Stimulated activated CD4-positive, alpha-beta T cell treated with anti-CD3 and anti-CD28 coated beads, Interleukin-12 subunit alpha, Interleukin-12 subunit beta, amount 100 ng/mL, for 48 hours (primary cell): ENCODE data around the gene D2HGDH.

Experiments
- DNase-seq, 3 donors: peaks; one replicate each; pipeline ENCODE4 v3.0.0-alpha.2; 2020; ENCODE audit warnings: low read depth in 2 of 3, low spot score in 1 of 3

Gene D2HGDH

DNA sequence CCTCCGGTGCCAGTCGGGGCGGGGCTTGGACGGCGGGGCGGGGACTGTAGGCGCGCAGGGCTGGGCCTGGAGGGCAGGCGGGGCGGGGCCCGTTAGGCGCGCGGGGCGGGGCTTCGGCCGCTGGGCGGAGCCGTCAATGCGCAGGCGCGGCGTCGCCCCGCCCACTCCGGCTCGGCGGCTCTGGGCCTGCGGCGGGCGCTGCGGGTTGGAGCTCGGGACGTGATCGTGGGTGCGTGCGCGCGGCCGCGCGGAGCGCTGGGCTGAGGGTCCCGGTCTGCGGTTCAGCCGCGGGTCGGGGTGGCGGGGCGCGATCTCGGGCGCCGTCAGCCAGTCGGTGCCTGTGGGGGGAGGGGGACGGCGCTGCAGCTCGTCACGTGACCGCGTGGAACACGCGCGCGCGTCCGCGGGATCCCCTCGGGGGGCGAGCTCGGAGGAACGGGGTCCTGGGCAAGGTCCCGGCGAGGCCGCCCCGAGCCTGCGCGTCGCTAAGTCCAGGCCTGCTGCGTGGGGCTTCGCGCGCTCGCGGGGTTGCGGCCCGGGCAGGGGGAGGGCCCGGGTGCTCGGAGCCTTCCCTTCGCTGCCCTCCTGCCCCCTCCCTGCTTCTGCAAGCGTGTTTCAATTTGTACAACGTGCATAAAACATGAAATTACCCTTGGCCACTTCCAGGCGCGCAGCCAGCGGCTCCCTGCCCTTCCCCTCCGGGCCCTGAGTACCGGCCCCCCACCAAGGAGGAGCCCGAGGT, at the start of gene D2HGDH:
Gene D2HGDH, plus strand, starts transcription at position 164 of the 742 bp plus-strand sequence. CDS start 595 bp downstream, outside the sequence.
- peak; percentile 89 to 94 (median 94) for DNase-seq

GRCh38 chr2:241686324-241686649, 48.1 kb upstream of the D2HGDH start:
- DNase-seq: no peak

GRCh38 chr2:241686650-241687425, 47.6 kb upstream of the D2HGDH start, which contains the start of gene DTYMK:
Gene DTYMK (minus strand): TSS chr2:241686815. CDS start chr2:241686783, 32 bp downstream.
- peak; percentile 88 to 94 (median 91) for DNase-seq

DNA sequence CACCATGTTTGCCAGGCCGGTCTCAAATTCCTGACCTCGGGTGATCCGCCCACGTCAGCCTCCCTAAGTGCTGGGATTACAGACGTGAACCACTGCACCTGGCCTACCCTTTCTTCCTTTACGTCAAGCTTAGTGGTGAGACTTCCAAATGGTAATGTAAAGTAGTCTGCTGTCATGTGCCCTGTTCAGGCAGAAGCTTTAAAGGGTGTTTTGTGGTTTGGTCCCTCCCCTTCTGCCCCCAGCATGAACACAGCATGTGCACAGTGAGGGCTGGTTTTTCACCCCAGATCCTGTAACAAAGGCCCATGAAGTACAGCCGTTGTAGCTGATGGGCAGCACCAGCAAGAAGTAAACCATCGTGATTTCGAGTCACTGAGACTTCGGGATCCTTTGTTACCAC, 45.1 kb upstream of the D2HGDH start:
- no peak for DNase-seq

DNA sequence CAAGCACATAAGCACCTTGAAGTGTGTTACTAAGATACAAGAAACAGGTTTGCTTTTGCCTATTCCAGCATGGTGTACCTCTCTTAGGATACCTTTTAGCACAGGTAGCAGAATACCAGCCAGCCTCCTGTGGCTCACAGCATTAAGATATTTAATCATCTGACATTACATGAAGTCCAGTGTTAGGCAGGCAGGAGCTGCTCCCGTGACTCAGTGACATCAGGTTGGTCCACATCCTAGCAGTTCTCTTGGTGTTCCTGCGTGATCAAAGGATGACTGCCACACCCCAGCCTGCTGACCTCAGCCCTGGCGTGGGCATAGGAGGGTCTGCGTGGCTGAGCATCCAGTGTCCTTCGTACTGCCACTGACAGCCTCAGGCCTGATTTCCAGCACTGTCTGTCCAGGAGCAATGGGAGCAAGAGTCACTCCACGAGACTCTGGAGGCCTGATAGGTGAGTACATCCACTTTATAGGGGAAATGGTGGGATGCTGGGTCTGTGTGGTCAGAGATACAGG, 44.2 kb upstream of the D2HGDH start:
- no peak for DNase-seq

GRCh38 chr2:241692448-241692847, 42.0 kb upstream of the D2HGDH start:
- no peak for DNase-seq

DNA sequence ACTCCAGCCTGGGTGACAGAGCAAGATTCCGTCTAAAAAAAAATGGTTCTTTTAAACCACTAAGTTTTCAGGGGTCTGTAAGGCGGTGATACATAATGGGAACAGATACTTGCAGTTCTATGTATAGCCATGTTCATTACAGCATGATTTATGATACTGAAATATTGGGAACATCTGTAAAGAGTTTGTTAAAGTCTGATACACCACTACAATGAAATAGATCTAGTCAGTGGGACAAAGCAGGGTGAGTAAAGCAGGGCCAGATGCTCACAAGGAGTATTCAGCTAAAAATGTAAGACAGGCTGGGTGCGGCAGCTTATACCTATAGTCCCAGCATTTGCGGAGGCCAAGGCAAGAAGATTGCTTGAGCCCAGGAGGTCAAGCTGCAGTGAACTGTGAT, 38.8 kb upstream of the D2HGDH start:
- DNase-seq: no peak

- no peak for DNase-seq
Measured at GRCh38 chr2:241701149-241701398, 33.4 kb upstream of the D2HGDH start.

DNA sequence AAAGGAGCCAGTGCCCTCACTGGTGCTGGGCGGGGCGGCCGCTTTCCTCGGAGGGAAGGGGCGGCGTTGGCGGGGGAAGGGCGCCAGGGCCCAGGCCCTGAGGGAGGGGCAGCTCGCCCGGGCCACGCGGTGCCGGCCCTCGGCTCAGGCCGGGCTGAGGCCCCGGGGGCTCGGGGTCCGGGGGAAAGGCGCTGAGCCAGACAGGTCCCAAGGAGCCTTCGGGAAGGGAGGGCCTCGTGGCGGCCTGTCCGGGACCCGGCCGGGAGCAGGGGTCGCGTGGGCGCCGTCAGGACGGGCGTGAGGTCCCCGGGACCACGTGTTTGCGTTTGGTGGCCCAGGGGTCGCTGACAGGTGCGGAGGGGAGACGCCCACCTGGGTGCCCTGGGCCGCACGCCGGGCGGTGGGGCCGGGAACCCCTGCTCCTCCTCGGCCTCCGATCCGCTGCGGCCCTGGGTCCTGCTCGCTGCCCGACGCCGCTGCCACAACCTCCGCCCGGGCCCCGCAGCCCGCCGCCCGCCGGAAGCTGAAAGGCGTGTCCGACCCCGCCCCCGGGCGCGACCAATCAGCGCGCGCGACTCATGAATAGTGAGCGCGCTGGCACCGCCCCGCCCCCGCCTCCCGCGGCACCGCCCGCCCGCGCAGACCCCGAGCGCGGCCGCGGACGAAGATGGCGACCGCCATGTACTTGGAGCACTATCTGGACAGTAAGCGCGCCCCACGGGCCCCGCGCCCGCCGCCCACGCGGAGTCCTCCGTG, 32.9 kb upstream of the D2HGDH start, which contains the start of gene ING5:
Gene ING5, plus strand, starts transcription at position 641 of the 756 bp plus-strand sequence. Its CDS starts 27 bp downstream, at position 668.
- DNase-seq: peak; percentile 92 to 97 (median 92)

GRCh38 chr2:241702155-241703031, 32.0 kb upstream of the D2HGDH start:
- DNase-seq: peak; percentile 77 to 85 (median 78)

GRCh38 chr2:241703032-241703604, 31.3 kb upstream of the D2HGDH start:
- DNase-seq: no peak

- DNase-seq: no peak
Measured at GRCh38 chr2:241706537-241706936, 27.9 kb upstream of the D2HGDH start.

DNA sequence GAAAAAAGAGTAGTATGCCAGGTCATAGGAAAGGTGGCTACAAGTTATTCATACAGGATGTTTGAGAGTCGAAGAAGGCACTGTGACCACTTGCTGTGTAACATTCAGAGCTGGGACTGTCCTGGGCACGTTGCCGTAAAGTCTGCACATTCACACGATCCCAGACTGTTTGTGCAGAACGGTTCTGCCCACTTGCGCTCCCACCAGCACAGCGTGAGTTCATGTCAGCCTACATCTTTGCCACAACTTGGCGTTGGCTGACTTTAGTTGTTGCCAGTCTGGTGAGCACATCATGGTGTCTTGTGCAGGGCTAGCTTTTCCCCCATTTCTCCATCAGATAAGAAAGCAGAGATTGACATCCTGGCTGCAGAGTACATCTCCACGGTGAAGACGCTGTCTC, 25.6 kb upstream of the D2HGDH start:
- DNase-seq: no peak

- DNase-seq: no peak
Measured at GRCh38 chr2:241719093-241719492, 15.3 kb upstream of the D2HGDH start.

- no peak for DNase-seq
Measured at GRCh38 chr2:241720099-241720498, 14.3 kb upstream of the D2HGDH start.

GRCh38 chr2:241720560-241720959, 13.9 kb upstream of the D2HGDH start:
- no peak for DNase-seq

- no peak for DNase-seq
Measured at GRCh38 chr2:241721852-241722251, 12.6 kb upstream of the D2HGDH start.

GRCh38 chr2:241722896-241723454, 11.5 kb upstream of the D2HGDH start:
- DNase-seq: no peak

- DNase-seq: no peak
Measured at GRCh38 chr2:241724259-241724974, 10.0 kb upstream of the D2HGDH start.
